GM12891 (cell line): ENCODE results near the gene HAS3.

ENCODE experiments used
- POLR2A ChIP-seq: IDR thresholded peaks from 2 replicates; pipeline ENCODE4 v1.6.1; 2011; ENCODE audit warnings: low read depth, low read length, control low read depth
- POLR2AphosphoS5 ChIP-seq: IDR thresholded peaks from 2 replicates; pipeline ENCODE4 v1.6.1; 2011; ENCODE audit warnings: low read depth, low read length, control low read depth
- POU2F2 ChIP-seq: IDR thresholded peaks from 2 replicates; pipeline ENCODE4 v1.6.1; 2011; ENCODE audit warnings: low read depth, mild to moderate bottlenecking, control low read depth, low read length, moderate library complexity
- TAF1 ChIP-seq: IDR thresholded peaks from 2 replicates; pipeline ENCODE4 v1.6.1; 2011; ENCODE audit warnings: low read depth, low read length, control low read depth

DNA sequence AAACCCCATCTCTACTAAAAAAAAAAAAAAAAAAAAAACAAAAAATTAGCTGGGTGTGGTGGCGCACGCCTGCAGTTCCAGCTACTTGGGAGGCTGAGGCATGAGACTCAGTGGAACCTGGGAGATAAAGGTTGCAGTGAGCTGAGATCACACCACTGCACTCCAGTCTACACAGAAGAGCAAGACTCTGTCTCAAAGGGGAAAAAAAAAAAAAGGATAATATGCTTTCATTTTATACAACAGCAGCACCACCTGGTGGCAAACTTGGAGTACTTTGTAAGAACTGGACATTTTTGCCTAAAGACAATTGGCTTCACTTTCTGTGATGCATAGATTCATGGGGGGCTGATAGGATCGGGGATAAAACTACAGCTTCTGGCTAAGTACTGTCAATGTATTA, 18.5 kb downstream of the HAS3 start:
- no peak for TF ChIP-seq POLR2A
- no peak for TF ChIP-seq POLR2AphosphoS5
- no peak for TF ChIP-seq POU2F2
- TF ChIP-seq TAF1: no peak
